ENCODE measurements around the gene CLDN6.

GRCh38 chr16:2969545-2970521, 48.1 kb downstream of the CLDN6 start:
- TF ChIP-seq POLR2A (IDR thresholded peaks at IDR 0.05; ENCODE audit: low read depth, low read length) (no peak), TAF1 (IDR thresholded peaks at IDR 0.05; ENCODE audit: low read depth, low read length) (no peak)
